Erythroblast (primary cell): ENCODE measurements around the gene PHYHD1.

ENCODE experiments used
- GATA1 ChIP-seq: IDR thresholded peaks from 2 replicates; pipeline ENCODE4 v1.6.1; 2011; ENCODE audit warnings: low read depth, mild to moderate bottlenecking, control low read depth, low read length, moderate library complexity
- POLR2A ChIP-seq: IDR thresholded peaks from 2 replicates; pipeline ENCODE4 v1.6.1; 2011; ENCODE audit warnings: mild to moderate bottlenecking, low read length

GRCh38 chr9:128885798-128886197 lies 35.0 kb upstream of the PHYHD1 start:
- TF ChIP-seq POLR2A (no peak), GATA1 (no peak)
